HL-60 (cell line): ENCODE data around the gene QSOX1.

Experiments used
- DNase-seq, 2 experiments: peaks; one replicate each; pipeline ENCODE4 v3.0.0-alpha.2; 2010 to 2020; ENCODE audit warnings: low read depth in 1 of 2, low spot score in 1 of 2
- H3K27ac ChIP-seq: fragments of 250-450 bp; sonication (Bioruptor Pico); replicated peaks from 2 replicates; pipeline ENCODE4 v1.5.1; 2020; ENCODE audit warnings: mild to moderate bottlenecking, moderate library complexity
- H3K27me3 ChIP-seq: fragments of 250-450 bp; sonication (Bioruptor Pico); 2 replicates; pipeline ENCODE4 v1.5.1; 2021; ENCODE audit warnings: mild to moderate bottlenecking, moderate library complexity; ENCODE audit not compliant: insufficient read depth, poor library complexity, severe bottlenecking
- H3K4me3 ChIP-seq: replicated peaks from 2 replicates; pipeline ENCODE4 v1.5.1; 2011; ENCODE audit warnings: mild to moderate bottlenecking, control low read depth, low read length; ENCODE audit not compliant: insufficient read depth
- CTCF ChIP-seq: IDR thresholded peaks from one replicate; pipeline ENCODE4 v1.5.1; 2011; ENCODE audit warnings: low read length, control low read depth, inconsistent platforms; ENCODE audit not compliant: insufficient read depth
- GABPA ChIP-seq: IDR thresholded peaks from 2 replicates; pipeline ENCODE4 v1.6.1; 2012; ENCODE audit warnings: low read depth
- POLR2AphosphoS5 ChIP-seq: IDR thresholded peaks from 2 replicates; pipeline ENCODE4 v1.6.1; 2012; ENCODE audit warnings: low read depth
- REST ChIP-seq: IDR thresholded peaks from 2 replicates; pipeline ENCODE4 v1.6.1; 2012; ENCODE audit warnings: low read depth; ENCODE audit not compliant: insufficient replicate concordance
- SPI1 ChIP-seq: IDR thresholded peaks from 2 replicates; pipeline ENCODE4 v1.6.1; 2012; ENCODE audit warnings: low read depth, mild to moderate bottlenecking, borderline replicate concordance

QSOX1 gene

DNA sequence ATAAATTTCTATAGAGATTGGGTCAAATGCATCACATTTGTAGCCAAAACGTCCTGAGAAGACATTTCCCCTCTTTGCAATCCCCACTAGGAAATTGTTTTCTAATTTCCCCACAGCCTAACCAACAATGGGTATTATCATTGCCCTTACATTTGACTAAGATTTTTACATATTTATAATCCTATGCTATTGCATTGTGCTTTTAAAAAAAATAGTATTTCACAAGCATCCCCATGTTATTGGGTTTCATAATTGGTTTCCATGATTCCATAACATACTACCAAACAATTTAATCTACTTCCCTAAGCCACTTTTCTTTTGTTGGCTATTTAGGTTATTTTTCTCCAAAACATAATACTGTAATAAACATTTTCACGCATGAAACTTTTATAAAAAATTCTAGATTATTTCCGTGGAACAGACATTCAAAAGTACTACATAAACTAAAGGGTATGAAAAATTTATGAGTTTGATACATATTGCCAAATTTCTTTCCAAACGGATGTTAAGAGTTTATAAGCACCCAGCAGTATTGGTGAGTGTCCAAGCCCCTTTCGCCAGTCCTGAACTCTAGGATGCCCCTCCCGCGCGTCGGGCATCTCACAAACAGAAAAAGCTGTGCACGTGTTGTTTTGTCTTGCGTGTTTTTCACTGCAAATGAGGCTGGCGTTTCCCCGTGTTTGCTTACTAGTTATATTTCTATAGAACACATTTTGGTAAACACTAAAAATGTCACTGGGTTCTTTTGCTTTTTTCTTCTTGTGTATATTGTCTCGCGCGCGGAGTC lies 73.4 kb downstream of the QSOX1 start:
- peaks cover 36% of the 10 kb centered on the region for H3K27me3 ChIP-seq
- H3K4me3 ChIP-seq = no peak overlapping the region
- no peak for DNase-seq
- no peak overlapping the region for H3K27ac ChIP-seq
- TF ChIP-seq CTCF = no peak
- TF ChIP-seq SPI1 = no peak
- TF ChIP-seq REST = no peak
- no peak for TF ChIP-seq GABPA
- no peak for TF ChIP-seq POLR2AphosphoS5

DNA sequence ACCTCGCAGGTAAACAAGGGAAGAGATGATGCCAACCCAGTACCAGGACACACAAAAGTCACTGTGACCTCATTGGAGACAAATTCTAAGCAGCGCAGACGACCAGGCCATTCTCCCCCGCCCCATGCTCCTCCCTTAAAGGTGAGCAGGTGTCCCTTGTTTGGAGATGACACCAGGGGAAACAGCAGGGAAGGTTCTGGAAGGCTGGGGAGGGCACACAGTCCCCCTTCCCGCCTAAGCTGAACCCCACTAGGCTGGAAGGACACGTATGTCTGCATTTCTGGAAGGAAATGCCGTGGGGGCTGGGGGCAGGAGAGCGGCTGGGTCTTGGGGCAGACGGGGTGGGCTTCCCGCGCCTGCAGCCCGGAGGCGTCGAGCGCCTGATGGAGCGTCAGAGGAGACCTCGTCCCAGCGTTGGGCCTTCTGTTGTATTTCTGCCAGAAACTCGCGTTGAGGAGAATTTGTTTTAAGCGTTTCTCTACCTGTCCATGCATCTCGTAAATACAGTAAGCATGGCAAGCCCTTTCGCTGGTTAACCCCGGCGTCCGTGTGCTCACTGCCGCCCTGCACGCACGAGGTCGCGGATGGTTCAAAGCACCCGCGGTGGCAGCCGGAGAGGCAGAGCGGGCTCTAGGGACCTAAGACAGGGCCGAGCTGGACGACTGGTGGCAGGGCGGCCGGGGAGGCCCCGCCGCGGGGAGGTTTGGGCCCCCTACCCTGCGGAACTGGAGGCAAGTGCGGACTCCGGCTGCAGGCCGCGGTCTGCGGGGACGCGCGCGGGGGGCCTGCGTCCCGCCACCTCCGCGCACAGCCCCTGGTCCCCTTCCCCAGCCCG lies 74.2 kb downstream of the QSOX1 start:
- Histone ChIP-seq H3K27me3 (peaks cover 41% of the 10 kb centered on the region), H3K27ac (no peak overlapping the region), H3K4me3 (peak overlapping the region; percentile 62)
- no peak for TF ChIP-seq SPI1
- TF ChIP-seq POLR2AphosphoS5 = no peak
- TF ChIP-seq GABPA = no peak
- TF ChIP-seq CTCF = no peak
- no peak for TF ChIP-seq REST
- peak in 1 of 2 experiments; percentile 29 for DNase-seq

- Histone ChIP-seq H3K27ac (no peak within 1 kb of the TSS), H3K4me3 (peak within 1 kb of the TSS; percentile 62), H3K27me3 (peaks cover 48% of the 10 kb centered on the region)
- DNase-seq = peak in 1 of 2 experiments; percentile 50
- TF ChIP-seq POLR2AphosphoS5 (no peak), SPI1 (no peak), REST (no peak), GABPA (no peak), CTCF (no peak)
Observed at GRCh38 chr1:180229483-180230415, 75.1 kb downstream of the QSOX1 start, which contains the start of gene LHX4. LHX4 (plus strand) TSS chr1:180230264; CDS start chr1:180230530, 266 bp downstream.
